ENCODE results near the gene FAH.

Gene FAH

GRCh38 chr15:80136854-80137253 is 15.9 kb upstream of the FAH start:
- Histone ChIP-seq H3K27me3 (no peaks in the 10 kb centered on the region), H3K4me1 (no peaks in the 10 kb centered on the region), H3K36me3 (peaks cover 28 to 48% (median 32%) of the 10 kb centered on the region in 3 donors), H3K4me3 (no peak overlapping the region), H3K9me3 (no peaks in the 10 kb centered on the region), H3K27ac (no peak overlapping the region)
- no peak for DNase-seq
- no peak for TF ChIP-seq CTCF (IDR thresholded peaks at IDR 0.05)
- intact Hi-C loops (cut with DNase I; ENCODE audit: low total_unique reads), result no loop called here

GRCh38 chr15:80138961-80139360 is 13.8 kb upstream of the FAH start:
- Histone ChIP-seq H3K4me1 (no peaks in the 10 kb centered on the region), H3K36me3 (peaks cover 17 to 36% (median 31%) of the 10 kb centered on the region in 3 donors), H3K4me3 (no peak overlapping the region), H3K27ac (no peak overlapping the region), H3K27me3 (no peaks in the 10 kb centered on the region), H3K9me3 (no peaks in the 10 kb centered on the region)
- TF ChIP-seq CTCF (IDR thresholded peaks at IDR 0.05), result no peak
- intact Hi-C loops (cut with DNase I; ENCODE audit: low total_unique reads), result no loop called here
- DNase-seq, result no peak

DNA sequence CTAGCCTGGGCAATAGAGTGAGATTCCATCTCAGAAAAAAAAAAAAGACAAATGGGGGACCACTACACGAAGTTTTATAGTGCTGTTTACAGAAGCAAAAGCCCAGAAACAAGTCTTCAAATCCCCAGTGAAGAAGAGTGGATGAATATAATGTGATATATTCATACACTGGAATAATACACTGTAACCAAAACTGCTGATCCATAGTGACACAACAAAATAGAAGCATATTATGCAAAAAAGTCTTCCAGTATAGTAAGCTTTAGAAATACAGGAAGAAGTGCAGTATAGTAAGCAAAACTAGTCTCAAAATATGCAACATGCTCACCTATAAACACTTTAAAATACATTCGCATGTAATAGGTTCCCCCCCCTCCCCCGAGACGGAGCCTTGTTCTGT is 11.9 kb upstream of the FAH start:
- H3K9me3 ChIP-seq, result no peaks in the 10 kb centered on the region
- peaks cover 0 to 18% (median 15%) of the 10 kb centered on the region in 3 donors for H3K36me3 ChIP-seq
- intact Hi-C loops (cut with DNase I; ENCODE audit: low total_unique reads), result no loop called here
- no peak overlapping the region for H3K27ac ChIP-seq
- DNase-seq, result no peak
- no peaks in the 10 kb centered on the region for H3K4me1 ChIP-seq
- no peak overlapping the region for H3K4me3 ChIP-seq
- no peak for TF ChIP-seq CTCF (IDR thresholded peaks at IDR 0.05)
- H3K27me3 ChIP-seq, result no peaks in the 10 kb centered on the region

GRCh38 chr15:80141916-80142598 is 10.7 kb upstream of the FAH start:
- Histone ChIP-seq H3K36me3 (peaks cover 0 to 9% (median 8%) of the 10 kb centered on the region in 3 donors), H3K9me3 (no peaks in the 10 kb centered on the region), H3K4me3 (no peak overlapping the region), H3K4me1 (no peaks in the 10 kb centered on the region), H3K27ac (no peak overlapping the region), H3K27me3 (no peaks in the 10 kb centered on the region)
- intact Hi-C loops (cut with DNase I; ENCODE audit: low total_unique reads), result no loop called here
- DNase-seq, result no peak
- no peak for TF ChIP-seq CTCF (IDR thresholded peaks at IDR 0.05)

GRCh38 chr15:80142646-80143045 is 10.2 kb upstream of the FAH start:
- Histone ChIP-seq H3K27me3 (no peaks in the 10 kb centered on the region), H3K4me3 (no peak overlapping the region), H3K9me3 (no peaks in the 10 kb centered on the region), H3K4me1 (no peaks in the 10 kb centered on the region), H3K36me3 (peaks cover 0 to 3% (median 3%) of the 10 kb centered on the region in 3 donors), H3K27ac (no peak overlapping the region)
- intact Hi-C loops (cut with DNase I; ENCODE audit: low total_unique reads), result no loop called here
- no peak for DNase-seq
- no peak for TF ChIP-seq CTCF (IDR thresholded peaks at IDR 0.05)

Data from tibial artery (tissue), 4 donors.